Mammary epithelial cell (primary cell): ENCODE data around the gene MIER2.

Experiments
- EZH2 ChIP-seq: IDR thresholded peaks from 2 replicates; pipeline ENCODE4 v1.6.1; 2012; ENCODE audit warnings: low read length, inconsistent platforms, borderline replicate concordance
- TF ChIP-seq, protein P1 (sequence below), 2 donors: IDR thresholded peaks in 1 of 2; conservative IDR thresholded peaks in 1 of 2; 2 replicates each; pipeline ENCODE4 v1.5.1; 2011 to 2012; ENCODE audit warnings: inconsistent platforms in 2 of 2, low read length in 2 of 2, mild to moderate bottlenecking in 2 of 2, control low read depth in 1 of 2, low read depth in 1 of 2; ENCODE audit not compliant: insufficient read depth in 1 of 2; ENCODE audit errors: extremely low read depth in 1 of 2

DNA sequence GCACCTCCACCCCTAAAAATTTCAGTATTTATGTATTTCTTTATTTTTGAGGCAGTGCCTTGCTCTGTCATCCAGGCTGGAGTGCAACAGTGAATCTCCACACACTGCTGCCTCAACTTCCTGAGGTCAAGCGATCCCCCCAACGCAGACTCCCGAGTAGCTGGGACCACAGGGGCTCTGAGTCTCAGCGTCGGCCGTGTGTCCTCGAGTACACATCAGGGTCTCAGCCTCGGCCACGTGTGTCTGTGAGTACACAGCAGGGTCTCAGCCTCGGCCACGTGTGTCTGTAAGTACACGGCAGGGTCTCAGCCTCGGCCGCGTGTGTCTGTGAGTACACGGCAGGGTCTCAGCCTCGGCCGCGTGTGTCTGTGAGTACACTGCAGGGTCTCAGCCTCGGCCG is 43.2 kb upstream of the MIER2 start:
- TF ChIP-seq EZH2: no peak
- TF ChIP-seq, protein P1, sequence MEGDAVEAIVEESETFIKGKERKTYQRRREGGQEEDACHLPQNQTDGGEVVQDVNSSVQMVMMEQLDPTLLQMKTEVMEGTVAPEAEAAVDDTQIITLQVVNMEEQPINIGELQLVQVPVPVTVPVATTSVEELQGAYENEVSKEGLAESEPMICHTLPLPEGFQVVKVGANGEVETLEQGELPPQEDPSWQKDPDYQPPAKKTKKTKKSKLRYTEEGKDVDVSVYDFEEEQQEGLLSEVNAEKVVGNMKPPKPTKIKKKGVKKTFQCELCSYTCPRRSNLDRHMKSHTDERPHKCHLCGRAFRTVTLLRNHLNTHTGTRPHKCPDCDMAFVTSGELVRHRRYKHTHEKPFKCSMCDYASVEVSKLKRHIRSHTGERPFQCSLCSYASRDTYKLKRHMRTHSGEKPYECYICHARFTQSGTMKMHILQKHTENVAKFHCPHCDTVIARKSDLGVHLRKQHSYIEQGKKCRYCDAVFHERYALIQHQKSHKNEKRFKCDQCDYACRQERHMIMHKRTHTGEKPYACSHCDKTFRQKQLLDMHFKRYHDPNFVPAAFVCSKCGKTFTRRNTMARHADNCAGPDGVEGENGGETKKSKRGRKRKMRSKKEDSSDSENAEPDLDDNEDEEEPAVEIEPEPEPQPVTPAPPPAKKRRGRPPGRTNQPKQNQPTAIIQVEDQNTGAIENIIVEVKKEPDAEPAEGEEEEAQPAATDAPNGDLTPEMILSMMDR (conservative IDR thresholded peaks at IDR 0.05 in 1 of 2, IDR thresholded peaks at IDR 0.05 in 1 of 2; ENCODE audit: extremely low read depth in 1 of 2, insufficient read depth in 1 of 2, low read depth in 1 of 2, low read length in 2 of 2): no peak
